Measurements from ENCODE around the gene RPS6KA4. TPM values are rescaled to one million over a fixed set of nuclear protein-coding genes. Genes with fewer than 3 reads are reported as not detected.
"Not testable (repeated sequence)": the region's sequence is repeated elsewhere in the genome, so short reads cannot be mapped to it uniquely, and the experiment has no call there.

The RPS6KA4 gene
- total RNA-seq, 1 donor from 2014 or later: 48.6 TPM

GRCh38 chr11:64407630-64408029, 48.7 kb downstream of the RPS6KA4 start:
- no peaks in the 10 kb centered on the region for H3K9me3 Mint-ChIP-seq
- no peak overlapping the region for H3K4me3 Mint-ChIP-seq
- H3K4me1 Mint-ChIP-seq: no peaks in the 10 kb centered on the region

GRCh38 chr11:64409278-64409677, 50.3 kb downstream of the RPS6KA4 start:
- Mint-ChIP-seq H3K4me1 (no peaks in the 10 kb centered on the region), H3K36me3 (ENCODE audit: low read depth) (no peaks in the 10 kb centered on the region), H3K27me3 (peaks cover under 1% of the 10 kb centered on the region), H3K9me3 (no peaks in the 10 kb centered on the region), H3K4me3 (no peak overlapping the region), H3K27ac (no peak overlapping the region)
- intact Hi-C loops (cut with micrococcal nuclease): no loop called here
- no peak for DNase-seq

More at GRCh38 chr11:64407630-64408029, 48.7 kb downstream of the RPS6KA4 start:
- H3K27me3 Mint-ChIP-seq: peaks cover 6% of the 10 kb centered on the region
- DNase-seq: no peak
- intact Hi-C loops (cut with micrococcal nuclease): no loop called here
- no peak overlapping the region for H3K27ac Mint-ChIP-seq
- H3K36me3 Mint-ChIP-seq (ENCODE audit: low read depth): no peaks in the 10 kb centered on the region

- intact Hi-C loops (cut with micrococcal nuclease): no loop called here
Observed at GRCh38 chr11:64409707-64410403, 50.9 kb downstream of the RPS6KA4 start.

GRCh38 chr11:64410404-64410734, 51.4 kb downstream of the RPS6KA4 start:
- no peaks in the 10 kb centered on the region for H3K9me3 Mint-ChIP-seq
- H3K4me1 Mint-ChIP-seq: peaks cover 2% of the 10 kb centered on the region
- no peak overlapping the region for H3K27ac Mint-ChIP-seq
- no peaks in the 10 kb centered on the region for H3K27me3 Mint-ChIP-seq
- intact Hi-C loops (cut with micrococcal nuclease): no loop called here
- no peaks in the 10 kb centered on the region for H3K36me3 Mint-ChIP-seq (ENCODE audit: low read depth)
- no peak for DNase-seq
- no peak overlapping the region for H3K4me3 Mint-ChIP-seq

More at GRCh38 chr11:64409707-64410403, 50.9 kb downstream of the RPS6KA4 start:
- Mint-ChIP-seq H3K27me3 (no peaks in the 10 kb centered on the region), H3K4me3 (no peak overlapping the region), H3K36me3 (ENCODE audit: low read depth) (no peaks in the 10 kb centered on the region), H3K4me1 (peaks cover 2% of the 10 kb centered on the region), H3K9me3 (no peaks in the 10 kb centered on the region), H3K27ac (no peak overlapping the region)
- no peak for DNase-seq

- Mint-ChIP-seq H3K4me1 (peaks cover 2% of the 10 kb centered on the region), H3K27me3 (no peaks in the 10 kb centered on the region), H3K4me3 (no peak overlapping the region)
Observed at GRCh38 chr11:64413417-64413816, 54.5 kb downstream of the RPS6KA4 start.

GRCh38 chr11:64415286-64415685, 56.3 kb downstream of the RPS6KA4 start:
- Mint-ChIP-seq H3K9me3 (peaks cover 10% of the 10 kb centered on the region), H3K27me3 (no peaks in the 10 kb centered on the region), H3K4me3 (no peak overlapping the region), H3K36me3 (ENCODE audit: low read depth) (no peaks in the 10 kb centered on the region), H3K27ac (no peak overlapping the region), H3K4me1 (peaks cover 2% of the 10 kb centered on the region)
- intact Hi-C loops (cut with micrococcal nuclease): no loop called here
- no peak for DNase-seq

More at GRCh38 chr11:64413417-64413816, 54.5 kb downstream of the RPS6KA4 start:
- no peak for DNase-seq
- peaks cover 5% of the 10 kb centered on the region for H3K9me3 Mint-ChIP-seq
- H3K27ac Mint-ChIP-seq: no peak overlapping the region
- no peaks in the 10 kb centered on the region for H3K36me3 Mint-ChIP-seq (ENCODE audit: low read depth)
- intact Hi-C loops (cut with micrococcal nuclease): no loop called here

- intact Hi-C loops (cut with micrococcal nuclease): no loop called here
- H3K4me1 Mint-ChIP-seq: peaks cover 2% of the 10 kb centered on the region
- H3K9me3 Mint-ChIP-seq: peaks cover 11% of the 10 kb centered on the region
- H3K36me3 Mint-ChIP-seq (ENCODE audit: low read depth): no peaks in the 10 kb centered on the region
- no peaks in the 10 kb centered on the region for H3K27me3 Mint-ChIP-seq
- no peak overlapping the region for H3K4me3 Mint-ChIP-seq
- H3K27ac Mint-ChIP-seq: no peak overlapping the region
- no peak for DNase-seq
Observed at GRCh38 chr11:64415996-64416728, 57.2 kb downstream of the RPS6KA4 start.

- H3K27me3 Mint-ChIP-seq; H3K27ac Mint-ChIP-seq; H3K36me3 Mint-ChIP-seq (ENCODE audit: low read depth); H3K4me3 Mint-ChIP-seq; H3K4me1 Mint-ChIP-seq; DNase-seq; intact Hi-C loops (cut with micrococcal nuclease): not testable (repeated sequence)
- peaks cover 11% of the 10 kb centered on the region for H3K9me3 Mint-ChIP-seq
Observed at GRCh38 chr11:64418233-64418632, 59.3 kb downstream of the RPS6KA4 start.

- Mint-ChIP-seq H3K9me3 (peaks cover 11% of the 10 kb centered on the region), H3K27ac (no peak overlapping the region), H3K27me3 (peaks cover 4% of the 10 kb centered on the region), H3K4me1 (peaks cover 2% of the 10 kb centered on the region), H3K36me3 (ENCODE audit: low read depth) (no peaks in the 10 kb centered on the region), H3K4me3 (no peak overlapping the region)
- DNase-seq: no peak
- intact Hi-C loops (cut with micrococcal nuclease): no loop called here
Observed at GRCh38 chr11:64419257-64419790, 60.4 kb downstream of the RPS6KA4 start.

GRCh38 chr11:64419818-64420485, 61.0 kb downstream of the RPS6KA4 start:
- Mint-ChIP-seq H3K4me3 (no peak overlapping the region), H3K27me3 (peaks cover 4% of the 10 kb centered on the region), H3K9me3 (peaks cover 11% of the 10 kb centered on the region), H3K36me3 (ENCODE audit: low read depth) (no peaks in the 10 kb centered on the region), H3K27ac (no peak overlapping the region), H3K4me1 (no peaks in the 10 kb centered on the region)
- intact Hi-C loops (cut with micrococcal nuclease): no loop called here
- no peak for DNase-seq

Other genes with a start within 250 kb of the RPS6KA4 start
- 28.6 and 29.6 TPM in 2 replicates for gene MACROD1, start 193.0 kb upstream of the RPS6KA4 start, total RNA-seq
- 521 and 535 TPM in 2 replicates for gene STIP1, start 173.0 kb upstream of the RPS6KA4 start, total RNA-seq
- 200 and 213 TPM in 2 replicates for gene FERMT3, start 152.4 kb upstream of the RPS6KA4 start, total RNA-seq
- gene TRPT1, start 133.0 kb upstream of the RPS6KA4 start, total RNA-seq: 29.8 and 31.7 TPM in 2 replicates
- 66.1 and 72.6 TPM in 2 replicates for gene NUDT22, start 132.9 kb upstream of the RPS6KA4 start, total RNA-seq
- 19.9 and 20.0 TPM in 2 replicates for gene DNAJC4, start 128.6 kb upstream of the RPS6KA4 start, total RNA-seq
- gene VEGFB, start 124.6 kb upstream of the RPS6KA4 start, total RNA-seq: 65.4 and 66.7 TPM in 2 replicates
- gene FKBP2, start 118.1 kb upstream of the RPS6KA4 start, total RNA-seq: 28.8 and 30.6 TPM in 2 replicates
- 284 TPM in 2 replicates for gene PPP1R14B, start 112.2 kb upstream of the RPS6KA4 start, total RNA-seq
- 16.6 and 16.7 TPM in 2 replicates for gene PLCB3, start 107.6 kb upstream of the RPS6KA4 start, total RNA-seq
- gene BAD, start 74.5 kb upstream of the RPS6KA4 start, total RNA-seq: 34.0 and 35.5 TPM in 2 replicates
- 45.6 and 47.6 TPM in 2 replicates for gene GPR137, start 73.3 kb upstream of the RPS6KA4 start, total RNA-seq
- gene KCNK4, start 67.9 kb upstream of the RPS6KA4 start, total RNA-seq: 0.23 and 0.24 TPM in 2 replicates
- not detected in 2 replicates for gene CATSPERZ, start 58.8 kb upstream of the RPS6KA4 start, total RNA-seq
- gene ESRRA, start 53.6 kb upstream of the RPS6KA4 start, total RNA-seq: 59.6 and 60.6 TPM in 2 replicates
- gene TRMT112, start 41.6 kb upstream of the RPS6KA4 start, total RNA-seq: 319 and 320 TPM in 2 replicates
- gene PRDX5, start 41.0 kb upstream of the RPS6KA4 start, total RNA-seq: 98.0 and 104 TPM in 2 replicates
- gene CCDC88B, start 19.0 kb upstream of the RPS6KA4 start, total RNA-seq: 116 and 119 TPM in 2 replicates
- gene SLC22A11, start 196.8 kb downstream of the RPS6KA4 start, total RNA-seq: not detected in 2 replicates
- gene SLC22A12, start 232.1 kb downstream of the RPS6KA4 start, total RNA-seq: not detected in 2 replicates